Liver (tissue), 9 donors: ENCODE results near the gene PTPN4. TPM values are rescaled to one million over a fixed set of nuclear protein-coding genes. Genes with fewer than 3 reads are reported as not detected.
A peak's percentile ranks its signal among the peaks of the same experiment; 100 is the strongest.

Source experiments
- DNase-seq: peaks from one replicate; pipeline ENCODE4 v3.0.0-alpha.2; 2017; ENCODE audit warnings: low spot score
- H3K27ac ChIP-seq, 2 donors: one replicate each; pipeline ENCODE4 v1.7.0; 2013; ENCODE audit warnings: inconsistent platforms in 2 of 2, low read length in 2 of 2, control low read depth in 1 of 2, low read depth in 1 of 2, mild to moderate bottlenecking in 1 of 2
- H3K27me3 ChIP-seq, 4 donors: one replicate each; pipeline versions ENCODE4 v1.6.1 to v1.7.0; 2013; ENCODE audit warnings: low read length in 3 of 4, inconsistent platforms in 1 of 4, mild to moderate bottlenecking in 1 of 4, moderate library complexity in 1 of 4; ENCODE audit not compliant: control insufficient read depth in 4 of 4, insufficient read depth in 4 of 4
- H3K36me3 ChIP-seq, 4 donors: one replicate each; pipeline versions ENCODE4 v1.6.1 to v1.7.0; 2013; ENCODE audit warnings: low read length in 3 of 4, mild to moderate bottlenecking in 3 of 4, low read depth in 1 of 4, moderate library complexity in 1 of 4; ENCODE audit not compliant: control insufficient read depth in 4 of 4, insufficient read depth in 3 of 4
- H3K4me1 ChIP-seq, 4 donors: one replicate each; pipeline versions ENCODE4 v1.6.1 to v1.7.0; 2013; ENCODE audit warnings: low read length in 3 of 4, mild to moderate bottlenecking in 3 of 4, moderate library complexity in 1 of 4; ENCODE audit not compliant: control insufficient read depth in 4 of 4, insufficient read depth in 4 of 4
- H3K4me3 ChIP-seq, 3 donors: one replicate each; pipeline versions ENCODE4 v1.6.1 to v1.7.0; 2013; ENCODE audit warnings: low read length in 3 of 3, control low read depth in 1 of 3, low read depth in 1 of 3, mild to moderate bottlenecking in 1 of 3
- H3K9ac ChIP-seq, 2 donors: one replicate each; pipeline ENCODE4 v1.7.0; 2013; ENCODE audit warnings: low read length in 2 of 2, mild to moderate bottlenecking in 2 of 2, moderate library complexity in 2 of 2, control low read depth in 1 of 2, low read depth in 1 of 2
- H3K9me3 ChIP-seq, 4 donors: one replicate each; pipeline versions ENCODE4 v1.6.1 to v1.7.0; 2013; ENCODE audit warnings: low read length in 3 of 4; ENCODE audit not compliant: control insufficient read depth in 4 of 4
- EGR1 ChIP-seq, 2 donors: IDR thresholded peaks; 2 replicates each; pipeline ENCODE4 v1.6.1; 2016 to 2018; ENCODE audit warnings: antibody characterized with exemption in 2 of 2, low read depth in 2 of 2
- FOXA1 ChIP-seq: IDR thresholded peaks from 2 replicates; pipeline ENCODE4 v1.6.1; 2016; ENCODE audit warnings: antibody characterized with exemption
- FOXA2 ChIP-seq: IDR thresholded peaks from 2 replicates; pipeline ENCODE4 v1.6.1; 2016; ENCODE audit warnings: antibody characterized with exemption
- GABPA ChIP-seq, 2 donors: IDR thresholded peaks in 1 of 2; conservative IDR thresholded peaks in 1 of 2; 2 replicates each; pipeline ENCODE4 v1.6.1; 2016; ENCODE audit warnings: antibody characterized with exemption in 2 of 2, mild to moderate bottlenecking in 1 of 2, moderate library complexity in 1 of 2
- HNF4A ChIP-seq, 2 donors: conservative IDR thresholded peaks; 2 replicates each; pipeline ENCODE4 v1.6.1; 2016; ENCODE audit warnings: antibody characterized with exemption in 2 of 2, mild to moderate bottlenecking in 2 of 2
- HNF4G ChIP-seq: IDR thresholded peaks from 2 replicates; pipeline ENCODE4 v1.6.1; 2016; ENCODE audit warnings: antibody characterized with exemption
- JUND ChIP-seq, 2 donors: IDR thresholded peaks; 2 replicates each; pipeline ENCODE4 v1.6.1; 2016; ENCODE audit warnings: antibody characterized with exemption in 2 of 2
- NR2F2 ChIP-seq: IDR thresholded peaks from 2 replicates; pipeline ENCODE4 v1.6.1; 2016; ENCODE audit warnings: antibody characterized with exemption
- RAD21 ChIP-seq, 2 donors: IDR thresholded peaks; 2 replicates each; pipeline ENCODE4 v1.6.1; 2016; ENCODE audit warnings: antibody characterized with exemption in 2 of 2, mild to moderate bottlenecking in 2 of 2
- RXRA ChIP-seq, 2 donors: IDR thresholded peaks; 2 replicates each; pipeline ENCODE4 v1.6.1; 2017 to 2018; ENCODE audit warnings: antibody characterized with exemption in 2 of 2, mild to moderate bottlenecking in 1 of 2
- TAF1 ChIP-seq: conservative IDR thresholded peaks from 2 replicates; pipeline ENCODE4 v1.6.1; 2016; ENCODE audit warnings: antibody characterized with exemption, mild to moderate bottlenecking
- YY1 ChIP-seq: IDR thresholded peaks from 2 replicates; pipeline ENCODE4 v1.6.1; 2016; ENCODE audit warnings: antibody characterized with exemption, mild to moderate bottlenecking
- WGBS: extraction: QIAGEN DNeasy Blood & Tissue Kit; methylation state at CpG from one replicate; pipeline ENCODE4 v1.1.7; 2013; 5-methylcytosine and 5-hydroxymethylcytosine counted together
- polyA plus RNA-seq, 2 donors: library from polyadenylated mRNA; stranded (reverse) in 1 of 2; unstranded in 1 of 2; fragments of 200-250 nt in 1 of 2; fragments of >200 nt in 1 of 2; fragmentation: Nextera tagmentation in 1 of 2; extraction: Ambion mirVana in 1 of 2; gene quantifications; one replicate each; pipeline versions ENCODE4 v1.2.1 to v1.2.3, GENCODE V29; 2013 to 2015
- total RNA-seq, 2 donors: library from RNA; depleted of rRNA; stranded (reverse); fragments of >200 nt; gene quantifications; one replicate each; pipeline ENCODE4 v1.2.3, GENCODE V29; 2014
- TF ChIP-seq, protein P1 (sequence below): IDR thresholded peaks from 2 replicates; pipeline ENCODE4 v1.6.1; 2016; ENCODE audit warnings: antibody characterized with exemption, mild to moderate bottlenecking
- TF ChIP-seq, protein P2 (sequence below): IDR thresholded peaks from 2 replicates; pipeline ENCODE4 v1.6.1; 2016; ENCODE audit warnings: antibody characterized with exemption
- TF ChIP-seq, protein P3 (sequence below): fragments of 150-350 bp; IDR thresholded peaks from 2 replicates; pipeline ENCODE4 v1.5.1; 2017; ENCODE audit warnings: improper control_type of control experiment, low read depth, low read length; ENCODE audit not compliant: missing input control
- TF ChIP-seq, protein P4 (sequence below): IDR thresholded peaks from 2 replicates; pipeline ENCODE4 v1.6.1; 2016; ENCODE audit warnings: antibody characterized with exemption
- donor health status: healthy.
- donor health status: healthy.
- donor health status: healthy.
- donor health status: healthy.
- donor health status: healthy.

Gene PTPN4
- total and polyA plus RNA-seq, 4 donors, result 4.2 to 34.6 (median 9.5) TPM

DNA sequence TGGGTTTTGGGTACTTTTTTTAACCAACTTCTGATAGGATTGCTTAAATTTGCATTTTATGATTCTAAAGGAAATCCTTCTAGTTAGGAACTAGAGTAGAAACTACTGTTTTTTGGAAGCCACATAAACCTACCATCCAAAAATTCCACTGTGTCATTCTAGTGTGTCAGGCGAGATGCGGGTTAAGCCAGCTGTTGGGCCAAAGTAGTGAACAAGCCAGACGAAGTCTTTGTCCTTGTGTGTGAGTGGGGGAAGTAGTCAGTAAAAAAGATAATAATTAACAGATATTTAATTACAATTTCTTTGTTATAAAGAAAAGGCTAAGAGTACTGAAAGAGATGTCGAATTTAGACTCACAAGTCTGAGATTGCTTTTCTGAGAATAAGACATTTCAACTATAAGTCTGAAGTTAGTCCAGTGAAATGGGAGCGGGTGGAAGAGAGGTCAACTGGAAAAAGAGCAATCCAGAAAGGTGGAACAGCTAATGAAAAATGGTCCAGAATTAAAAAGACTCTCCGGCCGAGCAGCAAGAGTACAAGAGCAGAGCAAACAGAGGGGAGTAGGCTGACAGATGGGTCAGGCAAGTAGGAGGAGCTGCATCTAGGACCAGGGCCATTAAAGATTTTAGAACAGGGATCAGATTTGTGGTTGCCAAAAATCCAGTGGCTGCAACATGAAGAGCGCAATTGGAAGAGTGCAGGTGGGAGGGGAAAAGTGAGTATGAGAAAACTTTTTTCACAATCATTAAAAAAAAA lies 254.7 kb downstream of the PTPN4 start (continued):
- TF ChIP-seq, protein P1, sequence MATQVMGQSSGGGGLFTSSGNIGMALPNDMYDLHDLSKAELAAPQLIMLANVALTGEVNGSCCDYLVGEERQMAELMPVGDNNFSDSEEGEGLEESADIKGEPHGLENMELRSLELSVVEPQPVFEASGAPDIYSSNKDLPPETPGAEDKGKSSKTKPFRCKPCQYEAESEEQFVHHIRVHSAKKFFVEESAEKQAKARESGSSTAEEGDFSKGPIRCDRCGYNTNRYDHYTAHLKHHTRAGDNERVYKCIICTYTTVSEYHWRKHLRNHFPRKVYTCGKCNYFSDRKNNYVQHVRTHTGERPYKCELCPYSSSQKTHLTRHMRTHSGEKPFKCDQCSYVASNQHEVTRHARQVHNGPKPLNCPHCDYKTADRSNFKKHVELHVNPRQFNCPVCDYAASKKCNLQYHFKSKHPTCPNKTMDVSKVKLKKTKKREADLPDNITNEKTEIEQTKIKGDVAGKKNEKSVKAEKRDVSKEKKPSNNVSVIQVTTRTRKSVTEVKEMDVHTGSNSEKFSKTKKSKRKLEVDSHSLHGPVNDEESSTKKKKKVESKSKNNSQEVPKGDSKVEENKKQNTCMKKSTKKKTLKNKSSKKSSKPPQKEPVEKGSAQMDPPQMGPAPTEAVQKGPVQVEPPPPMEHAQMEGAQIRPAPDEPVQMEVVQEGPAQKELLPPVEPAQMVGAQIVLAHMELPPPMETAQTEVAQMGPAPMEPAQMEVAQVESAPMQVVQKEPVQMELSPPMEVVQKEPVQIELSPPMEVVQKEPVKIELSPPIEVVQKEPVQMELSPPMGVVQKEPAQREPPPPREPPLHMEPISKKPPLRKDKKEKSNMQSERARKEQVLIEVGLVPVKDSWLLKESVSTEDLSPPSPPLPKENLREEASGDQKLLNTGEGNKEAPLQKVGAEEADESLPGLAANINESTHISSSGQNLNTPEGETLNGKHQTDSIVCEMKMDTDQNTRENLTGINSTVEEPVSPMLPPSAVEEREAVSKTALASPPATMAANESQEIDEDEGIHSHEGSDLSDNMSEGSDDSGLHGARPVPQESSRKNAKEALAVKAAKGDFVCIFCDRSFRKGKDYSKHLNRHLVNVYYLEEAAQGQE, result peak; percentile 45
- TF ChIP-seq, protein P2, sequence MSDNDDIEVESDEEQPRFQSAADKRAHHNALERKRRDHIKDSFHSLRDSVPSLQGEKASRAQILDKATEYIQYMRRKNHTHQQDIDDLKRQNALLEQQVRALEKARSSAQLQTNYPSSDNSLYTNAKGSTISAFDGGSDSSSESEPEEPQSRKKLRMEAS, result peak; percentile 56

DNA sequence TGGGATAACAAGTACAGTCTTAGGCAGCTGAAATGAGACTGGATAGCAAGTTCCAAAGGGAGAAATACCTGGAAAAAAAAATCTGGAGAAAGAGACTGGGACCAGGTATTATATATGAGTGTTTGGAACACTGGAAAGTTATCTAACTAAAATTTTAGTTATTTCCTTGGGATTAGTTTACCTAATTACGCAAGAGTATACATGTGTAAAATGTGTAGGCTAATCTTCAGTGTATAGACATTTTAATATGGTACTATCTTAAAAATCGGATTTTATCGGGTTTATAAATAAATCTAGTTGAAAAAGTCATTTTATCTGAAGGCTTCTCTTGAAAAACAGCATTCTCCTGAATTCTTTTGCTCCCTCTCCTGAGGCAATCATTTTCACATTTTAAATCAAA lies 257.1 kb downstream of the PTPN4 start:
- Histone ChIP-seq H3K36me3 (peaks cover 0 to 2% (median 0%) of the 10 kb centered on the region in 4 donors), H3K4me1 (peaks cover 5 to 31% (median 19%) of the 10 kb centered on the region in 4 donors), H3K9me3 (no peaks in the 10 kb centered on the region), H3K27ac (peak overlapping the region; percentile 28 to 33), H3K27me3 (no peaks in the 10 kb centered on the region), H3K9ac (no peak overlapping the region), H3K4me3 (no peak overlapping the region)
- 82% methylated on average over 3 of the region's 3 CpGs for WGBS
- no peak for TF ChIP-seq GABPA (IDR thresholded peaks at IDR 0.05 in 1 of 2, conservative IDR thresholded peaks at IDR 0.05 in 1 of 2)
- TF ChIP-seq, protein P3, sequence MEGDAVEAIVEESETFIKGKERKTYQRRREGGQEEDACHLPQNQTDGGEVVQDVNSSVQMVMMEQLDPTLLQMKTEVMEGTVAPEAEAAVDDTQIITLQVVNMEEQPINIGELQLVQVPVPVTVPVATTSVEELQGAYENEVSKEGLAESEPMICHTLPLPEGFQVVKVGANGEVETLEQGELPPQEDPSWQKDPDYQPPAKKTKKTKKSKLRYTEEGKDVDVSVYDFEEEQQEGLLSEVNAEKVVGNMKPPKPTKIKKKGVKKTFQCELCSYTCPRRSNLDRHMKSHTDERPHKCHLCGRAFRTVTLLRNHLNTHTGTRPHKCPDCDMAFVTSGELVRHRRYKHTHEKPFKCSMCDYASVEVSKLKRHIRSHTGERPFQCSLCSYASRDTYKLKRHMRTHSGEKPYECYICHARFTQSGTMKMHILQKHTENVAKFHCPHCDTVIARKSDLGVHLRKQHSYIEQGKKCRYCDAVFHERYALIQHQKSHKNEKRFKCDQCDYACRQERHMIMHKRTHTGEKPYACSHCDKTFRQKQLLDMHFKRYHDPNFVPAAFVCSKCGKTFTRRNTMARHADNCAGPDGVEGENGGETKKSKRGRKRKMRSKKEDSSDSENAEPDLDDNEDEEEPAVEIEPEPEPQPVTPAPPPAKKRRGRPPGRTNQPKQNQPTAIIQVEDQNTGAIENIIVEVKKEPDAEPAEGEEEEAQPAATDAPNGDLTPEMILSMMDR, result no peak
- TF ChIP-seq EGR1 (IDR thresholded peaks at IDR 0.05; ENCODE audit: low read depth in 2 of 2), result no peak
- TF ChIP-seq FOXA2, result no peak
- TF ChIP-seq, protein P4, sequence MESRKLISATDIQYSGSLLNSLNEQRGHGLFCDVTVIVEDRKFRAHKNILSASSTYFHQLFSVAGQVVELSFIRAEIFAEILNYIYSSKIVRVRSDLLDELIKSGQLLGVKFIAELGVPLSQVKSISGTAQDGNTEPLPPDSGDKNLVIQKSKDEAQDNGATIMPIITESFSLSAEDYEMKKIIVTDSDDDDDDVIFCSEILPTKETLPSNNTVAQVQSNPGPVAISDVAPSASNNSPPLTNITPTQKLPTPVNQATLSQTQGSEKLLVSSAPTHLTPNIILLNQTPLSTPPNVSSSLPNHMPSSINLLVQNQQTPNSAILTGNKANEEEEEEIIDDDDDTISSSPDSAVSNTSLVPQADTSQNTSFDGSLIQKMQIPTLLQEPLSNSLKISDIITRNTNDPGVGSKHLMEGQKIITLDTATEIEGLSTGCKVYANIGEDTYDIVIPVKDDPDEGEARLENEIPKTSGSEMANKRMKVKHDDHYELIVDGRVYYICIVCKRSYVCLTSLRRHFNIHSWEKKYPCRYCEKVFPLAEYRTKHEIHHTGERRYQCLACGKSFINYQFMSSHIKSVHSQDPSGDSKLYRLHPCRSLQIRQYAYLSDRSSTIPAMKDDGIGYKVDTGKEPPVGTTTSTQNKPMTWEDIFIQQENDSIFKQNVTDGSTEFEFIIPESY, result no peak
- no peak for TF ChIP-seq HNF4A (conservative IDR thresholded peaks at IDR 0.05)
- DNase-seq, result no peak

DNA sequence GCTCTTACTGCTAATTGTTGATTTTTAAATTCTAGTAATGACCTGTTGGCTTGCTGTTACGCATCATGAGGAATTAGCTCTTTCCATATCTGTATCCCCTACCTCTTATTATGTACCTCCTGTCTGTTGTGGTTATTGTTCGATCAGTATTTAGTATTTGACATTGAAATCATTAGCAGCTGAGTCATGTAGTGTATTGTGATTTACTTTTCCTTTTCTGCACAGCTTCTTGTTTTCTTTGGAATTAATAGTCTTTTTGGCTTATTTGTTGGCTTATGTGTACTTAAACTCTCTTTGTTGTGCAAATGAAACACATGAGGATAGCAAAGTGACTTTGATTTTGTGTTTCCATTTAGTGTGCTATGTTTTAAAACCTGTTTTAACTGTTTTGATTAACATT lies 257.5 kb downstream of the PTPN4 start:
- Histone ChIP-seq H3K4me3 (no peak overlapping the region), H3K27ac (peak overlapping the region; percentile 28 to 33), H3K9me3 (no peaks in the 10 kb centered on the region)
- TF ChIP-seq HNF4A (conservative IDR thresholded peaks at IDR 0.05) (no peak), FOXA2 (no peak), HNF4G (no peak), GABPA (IDR thresholded peaks at IDR 0.05 in 1 of 2, conservative IDR thresholded peaks at IDR 0.05 in 1 of 2) (no peak), YY1 (no peak), NR2F2 (no peak), RAD21 (IDR thresholded peaks at IDR 0.05) (no peak), RXRA (IDR thresholded peaks at IDR 0.05) (no peak), FOXA1 (no peak), JUND (IDR thresholded peaks at IDR 0.05) (no peak), TAF1 (no peak), EGR1 (IDR thresholded peaks at IDR 0.05; ENCODE audit: low read depth in 2 of 2) (no peak)
- TF ChIP-seq, protein P4, result no peak
- TF ChIP-seq, protein P2, result no peak
- TF ChIP-seq, protein P3, result no peak

More for the DNA sequence above, 257.5 kb downstream of the PTPN4 start:
- Histone ChIP-seq H3K4me1 (peaks cover 4 to 27% (median 17%) of the 10 kb centered on the region in 4 donors), H3K27me3 (no peaks in the 10 kb centered on the region), H3K36me3 (peaks cover 0 to 2% (median 0%) of the 10 kb centered on the region in 4 donors), H3K9ac (no peak overlapping the region)
- no peak for DNase-seq
- WGBS, result 64% methylated on average over 2 of the region's 2 CpGs
